Measurements from ENCODE around the gene ANP32B. TPM values are rescaled to one million over a fixed set of nuclear protein-coding genes. Genes with fewer than 3 reads are reported as not detected.
"Not testable (repeated sequence)": the region's sequence is repeated elsewhere in the genome, so short reads cannot be mapped to it uniquely, and the experiment has no call there.

Gene ANP32B
- total RNA-seq, 1 experiment from 2014 or later = 14.8 TPM

DNA sequence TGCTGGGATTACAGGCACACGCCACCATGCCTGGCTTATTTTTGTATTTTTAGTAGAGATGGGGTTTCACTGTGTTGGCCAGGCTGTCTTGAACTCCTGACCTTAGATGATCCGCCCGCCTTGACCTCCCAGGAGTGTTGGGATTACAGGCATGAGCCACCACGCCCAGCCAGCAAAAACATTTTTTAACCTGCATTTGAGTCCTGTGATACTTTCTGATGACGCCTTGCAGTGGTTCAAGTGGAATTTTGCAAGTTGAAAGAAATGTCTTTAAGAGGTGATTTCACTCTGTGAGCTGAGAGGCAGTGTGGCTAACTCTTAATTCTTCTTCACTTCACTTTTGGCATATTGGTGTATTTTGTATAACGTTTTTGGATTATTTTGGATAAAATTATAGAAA is 9.1 kb downstream of the ANP32B start:
- ATAC-seq (no peak), DNase-seq (no peak)
- Histone ChIP-seq H3K79me2 (ENCODE audit: low read length) (peaks cover 96% of the 10 kb centered on the region), H3K27me3 (ENCODE audit: low read length) (no peaks in the 10 kb centered on the region), H3K9ac (ENCODE audit: low read length) (no peak overlapping the region), H3K36me3 (ENCODE audit: low read depth, low read length) (peaks cover 21% of the 10 kb centered on the region), H4K20me1 (ENCODE audit: low read length) (peaks cover 59% of the 10 kb centered on the region), H3K4me2 (ENCODE audit: low read length) (no peak overlapping the region), H2AFZ (ENCODE audit: low read length) (no peak overlapping the region), H3K9me3 (ENCODE audit: low read length) (no peaks in the 10 kb centered on the region), H3K9me2 (replicated peaks; ENCODE audit: low read length) (no peaks in the 10 kb centered on the region), H3K27ac (ENCODE audit: low read length) (no peak overlapping the region), H3F3A (ENCODE audit: low read length, unreplicated experiment) (no peaks in the 10 kb centered on the region), H3K4me1 (ENCODE audit: insufficient read depth, low read length) (peaks cover 17% of the 10 kb centered on the region; the same call in 1 of the 2 replicates), H3K4me3 (ENCODE audit: low read length) (no peak overlapping the region)
- intact Hi-C loops (cut with micrococcal nuclease) = no loop called here
- no TSS peak for BruUV-seq (replicated peaks)
- POLR2A ChIA-PET (ENCODE audit: unreplicated experiment) = no interaction called here
- CTCF ChIA-PET = no interaction called here
- TF ChIP-seq EZH2phosphoT487 (IDR thresholded peaks at IDR 0.05; ENCODE audit: borderline replicate concordance, low read length) (no peak), EZH2 (IDR thresholded peaks at IDR 0.05; ENCODE audit: low read length, unreplicated experiment) (no peak)
- TF ChIP-seq, protein P1, sequence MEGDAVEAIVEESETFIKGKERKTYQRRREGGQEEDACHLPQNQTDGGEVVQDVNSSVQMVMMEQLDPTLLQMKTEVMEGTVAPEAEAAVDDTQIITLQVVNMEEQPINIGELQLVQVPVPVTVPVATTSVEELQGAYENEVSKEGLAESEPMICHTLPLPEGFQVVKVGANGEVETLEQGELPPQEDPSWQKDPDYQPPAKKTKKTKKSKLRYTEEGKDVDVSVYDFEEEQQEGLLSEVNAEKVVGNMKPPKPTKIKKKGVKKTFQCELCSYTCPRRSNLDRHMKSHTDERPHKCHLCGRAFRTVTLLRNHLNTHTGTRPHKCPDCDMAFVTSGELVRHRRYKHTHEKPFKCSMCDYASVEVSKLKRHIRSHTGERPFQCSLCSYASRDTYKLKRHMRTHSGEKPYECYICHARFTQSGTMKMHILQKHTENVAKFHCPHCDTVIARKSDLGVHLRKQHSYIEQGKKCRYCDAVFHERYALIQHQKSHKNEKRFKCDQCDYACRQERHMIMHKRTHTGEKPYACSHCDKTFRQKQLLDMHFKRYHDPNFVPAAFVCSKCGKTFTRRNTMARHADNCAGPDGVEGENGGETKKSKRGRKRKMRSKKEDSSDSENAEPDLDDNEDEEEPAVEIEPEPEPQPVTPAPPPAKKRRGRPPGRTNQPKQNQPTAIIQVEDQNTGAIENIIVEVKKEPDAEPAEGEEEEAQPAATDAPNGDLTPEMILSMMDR (conservative IDR thresholded peaks at IDR 0.05; ENCODE audit: low read depth, low read length) = no peak

GRCh38 chr9:97993000-97993399 is 9.9 kb downstream of the ANP32B start:
- H3K9me3 ChIP-seq (ENCODE audit: low read length) = no peaks in the 10 kb centered on the region
- no peak overlapping the region for H3K4me2 ChIP-seq (ENCODE audit: low read length)
- no peak overlapping the region for H3K9ac ChIP-seq (ENCODE audit: low read length)
- CTCF ChIA-PET = no interaction called here
- TF ChIP-seq EZH2phosphoT487 (IDR thresholded peaks at IDR 0.05; ENCODE audit: borderline replicate concordance, low read length) (no peak), EZH2 (IDR thresholded peaks at IDR 0.05; ENCODE audit: low read length, unreplicated experiment) (no peak)
- TF ChIP-seq, protein P1 (conservative IDR thresholded peaks at IDR 0.05; ENCODE audit: low read depth, low read length) = no peak
- H4K20me1 ChIP-seq (ENCODE audit: low read length) = peaks cover 56% of the 10 kb centered on the region
- H3K79me2 ChIP-seq (ENCODE audit: low read length) = peaks cover 96% of the 10 kb centered on the region
- peaks cover 29% of the 10 kb centered on the region for H3K36me3 ChIP-seq (ENCODE audit: low read depth, low read length)
- POLR2A ChIA-PET (ENCODE audit: unreplicated experiment) = no interaction called here
- no peak for ATAC-seq
- H2AFZ ChIP-seq (ENCODE audit: low read length) = no peak overlapping the region
- no TSS peak for BruUV-seq (replicated peaks)
- H3K27me3 ChIP-seq (ENCODE audit: low read length) = no peaks in the 10 kb centered on the region
- H3K4me1 ChIP-seq (ENCODE audit: insufficient read depth, low read length) = peaks cover 17% of the 10 kb centered on the region; the same call in 1 of the 2 replicates
- intact Hi-C loops (cut with micrococcal nuclease) = no loop called here
- no peak for DNase-seq
- no peaks in the 10 kb centered on the region for H3K9me2 ChIP-seq (replicated peaks; ENCODE audit: low read length)
- no peak overlapping the region for H3K27ac ChIP-seq (ENCODE audit: low read length)
- H3K4me3 ChIP-seq (ENCODE audit: low read length) = no peak overlapping the region
- H3F3A ChIP-seq (ENCODE audit: low read length, unreplicated experiment) = no peaks in the 10 kb centered on the region

- Histone ChIP-seq H3K4me2 (ENCODE audit: low read length) (no peak overlapping the region), H3K4me1 (ENCODE audit: insufficient read depth, low read length) (peaks cover 9% of the 10 kb centered on the region; the same call in 1 of the 2 replicates), H3F3A (ENCODE audit: low read length, unreplicated experiment) (no peaks in the 10 kb centered on the region), H3K27ac (ENCODE audit: low read length) (no peak overlapping the region), H3K9me2 (replicated peaks; ENCODE audit: low read length) (no peaks in the 10 kb centered on the region), H3K27me3 (ENCODE audit: low read length) (no peaks in the 10 kb centered on the region), H3K36me3 (ENCODE audit: low read depth, low read length) (peaks cover 42% of the 10 kb centered on the region), H3K79me2 (ENCODE audit: low read length) (peaks cover 93% of the 10 kb centered on the region), H3K9me3 (ENCODE audit: low read length) (no peaks in the 10 kb centered on the region), H3K4me3 (ENCODE audit: low read length) (no peak overlapping the region), H4K20me1 (ENCODE audit: low read length) (peaks cover 44% of the 10 kb centered on the region), H3K9ac (ENCODE audit: low read length) (no peak overlapping the region), H2AFZ (ENCODE audit: low read length) (no peak overlapping the region)
- DNase-seq (no peak), ATAC-seq (no peak)
- ChIA-PET POLR2A (ENCODE audit: unreplicated experiment) (no interaction called here), CTCF (no interaction called here)
- BruUV-seq (replicated peaks) = no TSS peak
- intact Hi-C loops (cut with micrococcal nuclease) = no loop called here
- TF ChIP-seq, protein P1 (conservative IDR thresholded peaks at IDR 0.05; ENCODE audit: low read depth, low read length) = no peak
- no peak for TF ChIP-seq EZH2 (IDR thresholded peaks at IDR 0.05; ENCODE audit: low read length, unreplicated experiment)
- TF ChIP-seq EZH2phosphoT487 (IDR thresholded peaks at IDR 0.05; ENCODE audit: borderline replicate concordance, low read length) = no peak
Measured at GRCh38 chr9:97994703-97995102, 11.6 kb downstream of the ANP32B start.

DNA sequence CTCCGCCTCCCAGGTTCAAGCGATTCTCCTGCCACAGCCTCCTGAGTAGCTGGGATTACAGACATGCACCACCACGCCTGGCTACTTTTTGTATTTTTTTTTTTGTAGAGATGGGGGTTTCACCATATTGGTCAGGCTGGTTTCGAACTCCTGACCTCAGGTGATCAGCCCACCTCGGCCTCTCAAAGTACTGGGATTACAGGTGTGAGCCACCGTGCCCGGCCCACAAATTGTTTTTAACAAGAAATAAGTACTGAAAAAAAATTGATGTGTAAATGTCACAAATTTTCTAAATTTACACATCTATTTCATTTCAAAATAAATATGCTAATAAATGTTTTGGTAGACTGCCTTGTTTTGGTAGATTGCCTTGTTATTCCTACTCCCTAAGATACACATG is 13.5 kb downstream of the ANP32B start:
- H3F3A ChIP-seq (ENCODE audit: low read length, unreplicated experiment); BruUV-seq (replicated peaks); CTCF ChIA-PET; H3K9me2 ChIP-seq (replicated peaks; ENCODE audit: low read length); H2AFZ ChIP-seq (ENCODE audit: low read length); H3K4me3 ChIP-seq (ENCODE audit: low read length); ATAC-seq; DNase-seq; H3K4me1 ChIP-seq (ENCODE audit: insufficient read depth, low read length); H3K4me2 ChIP-seq (ENCODE audit: low read length); intact Hi-C loops (cut with micrococcal nuclease); H3K27me3 ChIP-seq (ENCODE audit: low read length); H3K27ac ChIP-seq (ENCODE audit: low read length); H3K9me3 ChIP-seq (ENCODE audit: low read length); POLR2A ChIA-PET (ENCODE audit: unreplicated experiment); H3K9ac ChIP-seq (ENCODE audit: low read length): not testable (repeated sequence)
- H3K79me2 ChIP-seq (ENCODE audit: low read length) = peaks cover 85% of the 10 kb centered on the region
- peaks cover 54% of the 10 kb centered on the region for H3K36me3 ChIP-seq (ENCODE audit: low read depth, low read length)
- peaks cover 27% of the 10 kb centered on the region for H4K20me1 ChIP-seq (ENCODE audit: low read length)
